Endometrial microvascular endothelial cells (primary cell): ENCODE data around the gene LRRC61. TPM values are rescaled to one million over a fixed set of nuclear protein-coding genes. Genes with fewer than 3 reads are reported as not detected.
"Not testable (repeated sequence)": the region's sequence is repeated elsewhere in the genome, so short reads cannot be mapped to it uniquely, and the experiment has no call there.

Experiments used
- in situ Hi-C: cut with HindIII; loops from 2 replicates; pipeline ENCODE4 v1.10.0; 2017; ENCODE audit warnings: low sequenced_read_pairs, low pct_unique_long_range_greater_than_20kb; ENCODE audit errors: inconsistent ontology term
- total RNA-seq: library from RNA; depleted of rRNA; stranded (reverse); fragments of >200 nt; gene quantifications from one replicate; pipeline ENCODE4 v1.2.3, GENCODE V29; 2015; ENCODE audit errors: inconsistent ontology term

LRRC61 gene
- total RNA-seq, 1 donor from 2014 or later: 0.56 TPM

DNA sequence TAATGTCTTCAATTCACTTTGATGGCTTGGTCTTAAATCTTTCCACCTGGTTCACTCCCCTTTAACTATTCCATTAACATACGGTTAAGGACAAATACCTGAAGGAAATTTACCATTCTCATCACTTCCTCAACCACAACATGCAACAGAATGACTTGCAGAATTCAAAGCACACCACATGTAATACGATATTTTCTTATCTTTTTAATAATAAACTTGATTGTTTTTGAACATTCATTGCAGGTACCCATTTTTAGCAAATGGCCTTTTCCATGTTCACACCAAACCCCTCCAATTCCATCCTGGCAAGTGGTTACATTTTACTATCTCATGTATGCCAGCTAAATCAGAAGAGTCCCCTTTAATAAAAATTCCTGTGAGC is 17.3 kb upstream of the LRRC61 start:
- in situ Hi-C loops: not testable (repeated sequence)

DNA sequence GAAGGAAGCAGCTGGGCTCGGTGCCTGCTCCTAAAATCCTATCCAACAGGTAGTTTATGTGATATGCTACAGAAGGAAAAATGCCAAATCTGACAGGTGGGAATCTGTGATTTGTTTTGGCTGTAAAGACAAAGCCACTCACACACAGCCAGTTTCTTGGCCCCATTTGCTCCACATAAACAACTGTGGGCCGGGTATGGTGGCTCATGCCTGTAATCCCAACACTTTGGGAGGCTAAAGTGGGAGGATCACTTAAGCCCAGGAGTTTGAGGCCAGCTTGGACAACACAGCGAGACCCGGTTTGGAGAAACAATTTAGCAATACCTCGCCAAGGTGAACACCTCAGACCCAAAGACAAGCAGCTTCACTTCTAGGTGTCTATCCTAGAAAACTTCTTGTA is 16.8 kb upstream of the LRRC61 start:
- in situ Hi-C loops: not testable (repeated sequence)

DNA sequence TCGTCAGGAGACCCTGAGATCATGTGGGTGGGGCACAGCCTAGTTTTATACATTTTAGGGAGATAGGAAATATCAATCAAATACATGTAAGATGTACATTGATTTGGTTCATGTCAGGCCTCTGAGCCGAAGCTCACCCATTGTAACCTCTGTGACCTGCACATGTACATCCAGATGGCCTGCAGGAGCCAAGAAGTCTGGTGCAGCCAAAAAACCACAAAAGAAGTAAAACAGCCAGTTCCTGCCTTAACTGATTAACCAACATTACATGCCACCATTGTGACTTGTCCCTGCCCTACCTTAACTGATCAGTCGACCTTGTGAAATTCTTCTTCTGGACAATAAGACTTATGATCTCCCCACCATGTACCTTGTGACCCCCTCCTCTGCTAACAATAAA is 16.0 kb upstream of the LRRC61 start:
- in situ Hi-C loops: no loop called here

DNA sequence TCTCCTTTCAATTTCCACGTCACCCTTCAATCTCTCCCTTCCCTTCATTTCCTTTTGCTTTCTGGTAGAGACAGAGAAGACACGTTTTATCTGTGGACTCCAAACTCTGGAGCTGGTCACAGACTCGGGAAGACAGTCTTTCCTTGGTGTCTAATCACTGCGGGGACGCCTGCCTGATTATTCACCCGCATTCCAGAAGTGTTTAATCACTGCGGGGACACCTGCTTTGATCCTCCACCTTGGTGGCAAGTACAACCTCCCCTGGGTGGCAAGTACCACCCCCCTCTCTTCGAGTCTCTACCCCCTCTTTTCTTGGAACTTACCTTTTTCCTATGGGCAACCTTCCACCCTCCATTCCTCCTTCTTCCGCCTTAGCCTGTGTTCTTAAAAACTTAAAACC is 15.3 kb upstream of the LRRC61 start:
- in situ Hi-C loops: no loop called here

DNA sequence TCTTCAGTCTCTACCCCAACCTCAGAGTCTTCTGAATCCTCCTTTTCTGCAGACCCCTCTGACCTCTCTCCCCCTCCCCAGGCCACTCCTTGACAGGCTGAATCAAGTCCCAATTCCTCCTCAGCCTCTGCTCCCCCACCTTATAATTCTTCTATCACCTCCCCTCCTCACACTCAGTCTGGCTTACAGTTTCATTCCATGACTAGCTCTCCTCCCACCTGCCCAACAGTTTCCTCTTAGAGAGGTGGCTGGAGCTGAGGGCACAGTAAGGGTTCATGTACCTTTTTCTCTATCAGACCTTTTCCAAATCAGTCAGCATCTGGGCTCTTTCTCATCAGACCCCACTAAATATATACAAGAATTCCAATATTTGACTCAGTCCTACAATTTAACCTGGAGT is 14.6 kb upstream of the LRRC61 start:
- in situ Hi-C loops: no loop called here

DNA sequence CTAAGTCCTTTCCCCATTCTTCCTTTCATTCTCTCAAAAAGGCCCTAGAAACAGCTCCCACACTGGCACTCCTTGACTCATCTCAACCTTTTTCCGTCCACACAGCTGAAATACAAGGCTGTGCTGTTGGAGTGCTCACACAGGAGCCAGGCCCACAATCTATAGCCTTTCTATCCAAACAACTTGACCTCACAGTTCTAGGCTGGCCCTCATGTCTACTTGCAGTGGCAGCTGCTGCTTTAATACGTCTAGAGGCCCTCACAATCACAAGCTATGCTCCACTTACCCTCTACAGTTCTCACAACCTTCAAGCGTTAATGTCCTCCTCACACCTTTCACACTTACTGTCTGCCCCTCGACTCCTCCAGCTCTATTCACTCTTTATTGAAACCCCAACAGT is 12.0 kb upstream of the LRRC61 start:
- in situ Hi-C loops: no loop called here

DNA sequence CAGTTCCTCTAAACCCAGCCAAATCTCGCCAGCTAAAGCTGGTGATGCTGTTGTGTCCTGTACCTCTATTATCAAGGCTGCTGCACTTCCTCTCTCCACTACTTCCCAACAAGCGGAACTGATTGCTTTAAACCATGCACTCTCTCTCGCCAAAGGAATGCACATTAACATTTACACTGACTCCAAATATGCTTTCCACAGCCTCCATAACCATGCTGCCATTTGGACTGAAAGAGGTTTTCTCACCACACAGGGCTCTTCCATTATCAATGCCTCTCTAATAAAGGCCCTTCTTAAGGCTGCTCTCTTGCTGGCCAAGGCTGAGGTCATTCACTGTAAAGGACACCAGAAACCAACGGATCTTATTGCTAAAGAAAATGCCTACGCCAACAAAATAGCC is 11.4 kb upstream of the LRRC61 start:
- in situ Hi-C loops: no loop called here

DNA sequence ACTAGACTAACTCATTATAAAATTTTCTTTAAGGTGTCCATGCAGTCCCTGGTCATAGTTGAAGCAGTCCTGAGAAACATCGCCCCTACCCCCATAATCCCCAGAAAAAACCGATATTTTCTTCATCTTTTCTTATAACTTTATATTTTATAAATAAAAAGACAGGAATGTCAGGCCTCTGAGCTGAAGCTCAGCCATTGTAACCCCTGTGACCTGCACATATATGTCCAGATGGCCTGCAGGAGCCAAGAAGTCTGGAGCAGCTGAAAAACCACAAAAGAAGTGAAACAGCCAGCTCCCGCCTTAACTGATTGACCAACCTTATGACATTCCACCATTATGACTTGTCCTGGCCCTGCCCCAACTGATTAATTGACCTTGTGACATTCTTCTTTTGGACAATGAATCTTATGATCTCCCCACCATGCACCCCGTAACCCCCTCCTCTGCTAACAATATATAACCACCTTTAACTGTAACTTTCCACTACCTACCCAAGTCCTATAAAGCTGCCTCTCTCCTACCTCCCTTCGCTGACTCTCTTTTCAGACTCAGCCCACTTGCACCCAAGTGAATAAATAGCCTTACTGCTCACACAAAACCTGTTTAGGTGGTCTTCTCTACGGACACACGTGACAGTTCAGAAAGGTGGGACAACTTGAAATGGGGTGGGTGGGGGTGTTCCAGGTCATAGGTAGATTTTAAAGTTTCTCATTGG is 10.3 kb upstream of the LRRC61 start:
- in situ Hi-C loops: not testable (repeated sequence)

DNA sequence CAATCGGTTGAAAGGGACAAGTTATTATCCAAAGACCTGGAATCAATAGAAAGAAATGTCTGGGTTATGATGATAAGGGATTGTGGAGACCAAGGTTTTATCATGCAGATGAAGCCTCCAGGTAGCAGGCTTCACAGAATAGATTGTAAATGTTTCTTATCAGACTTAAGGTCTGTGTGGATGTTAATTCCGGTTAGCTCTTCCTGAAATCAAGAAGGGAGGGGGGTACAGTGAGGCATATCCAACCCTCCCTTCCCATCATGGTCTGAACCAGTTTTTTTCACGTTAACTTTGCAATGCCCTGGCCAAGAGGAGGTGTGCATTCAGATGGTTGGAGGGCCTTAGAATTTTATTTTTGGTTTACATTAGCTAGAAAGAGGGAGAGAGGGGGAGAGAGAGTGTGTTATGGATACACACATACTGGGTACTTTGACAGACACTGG is 9.8 kb upstream of the LRRC61 start:
- in situ Hi-C loops: no loop called here

DNA sequence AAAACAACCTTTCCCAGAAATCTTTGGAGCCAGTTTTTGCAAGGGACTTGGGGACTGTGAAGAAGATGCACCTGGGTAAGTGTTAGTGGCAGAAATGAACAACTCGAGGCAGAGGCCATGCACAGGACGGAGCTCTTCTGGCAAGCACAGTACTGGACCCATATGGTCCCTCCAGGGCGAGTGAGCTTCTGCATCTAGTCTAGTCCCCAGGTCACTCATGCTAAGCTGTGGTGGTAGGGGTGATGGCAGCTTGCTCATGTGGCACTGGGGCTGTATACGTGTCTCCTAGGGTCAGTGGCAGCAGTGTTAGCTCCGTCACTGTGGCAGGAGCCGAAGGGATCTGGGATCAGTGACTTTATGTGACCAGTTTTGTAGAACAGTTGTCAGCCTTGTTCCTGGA is 9.3 kb upstream of the LRRC61 start:
- in situ Hi-C loops: no loop called here

DNA sequence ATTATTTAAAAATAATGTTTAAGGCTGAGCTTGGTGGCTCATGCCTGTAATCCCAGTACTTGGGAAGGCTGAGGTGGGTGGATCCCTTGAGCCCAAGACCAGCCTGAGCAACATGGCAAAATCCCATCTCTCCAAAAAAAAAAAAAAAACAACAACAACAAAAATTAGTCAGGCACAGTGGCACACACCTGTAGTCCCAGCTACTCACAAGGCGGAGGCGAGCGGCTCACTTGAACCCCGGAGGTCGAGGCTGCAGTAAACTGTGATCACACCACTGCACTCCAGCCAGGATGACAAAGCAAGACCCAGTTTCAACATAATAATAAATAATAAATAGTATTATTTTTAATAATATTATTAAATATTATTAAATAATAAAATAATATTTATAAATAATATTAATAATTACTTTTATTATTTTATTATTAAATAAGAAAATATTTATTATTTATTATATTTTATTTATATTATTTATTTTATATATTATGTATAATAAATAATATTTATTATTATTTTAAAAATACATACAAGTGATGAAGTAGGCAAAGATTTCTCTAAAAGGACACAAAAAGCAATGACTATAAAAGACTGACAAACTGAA is 8.4 kb upstream of the LRRC61 start:
- in situ Hi-C loops: no loop called here

DNA sequence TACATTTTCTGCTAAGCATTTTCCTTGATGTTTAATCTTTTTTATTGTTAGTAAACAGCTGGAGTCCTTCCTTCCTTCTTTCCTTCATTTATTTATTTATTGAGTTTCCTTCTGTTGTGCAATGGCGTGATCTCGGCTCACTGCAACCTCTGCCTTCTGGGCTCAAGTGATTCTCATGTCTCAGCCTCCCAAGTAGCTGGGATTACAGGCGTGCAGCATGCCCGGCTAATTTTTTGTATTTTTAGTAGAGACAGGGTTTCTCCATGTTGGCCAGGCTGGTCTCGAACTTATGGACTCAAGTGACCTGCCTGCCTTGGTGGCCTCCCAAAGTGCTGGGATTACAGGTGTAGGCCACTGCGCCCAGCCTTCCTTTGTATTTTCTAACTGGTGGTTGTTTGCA is 6.2 kb upstream of the LRRC61 start:
- in situ Hi-C loops: not testable (repeated sequence)

DNA sequence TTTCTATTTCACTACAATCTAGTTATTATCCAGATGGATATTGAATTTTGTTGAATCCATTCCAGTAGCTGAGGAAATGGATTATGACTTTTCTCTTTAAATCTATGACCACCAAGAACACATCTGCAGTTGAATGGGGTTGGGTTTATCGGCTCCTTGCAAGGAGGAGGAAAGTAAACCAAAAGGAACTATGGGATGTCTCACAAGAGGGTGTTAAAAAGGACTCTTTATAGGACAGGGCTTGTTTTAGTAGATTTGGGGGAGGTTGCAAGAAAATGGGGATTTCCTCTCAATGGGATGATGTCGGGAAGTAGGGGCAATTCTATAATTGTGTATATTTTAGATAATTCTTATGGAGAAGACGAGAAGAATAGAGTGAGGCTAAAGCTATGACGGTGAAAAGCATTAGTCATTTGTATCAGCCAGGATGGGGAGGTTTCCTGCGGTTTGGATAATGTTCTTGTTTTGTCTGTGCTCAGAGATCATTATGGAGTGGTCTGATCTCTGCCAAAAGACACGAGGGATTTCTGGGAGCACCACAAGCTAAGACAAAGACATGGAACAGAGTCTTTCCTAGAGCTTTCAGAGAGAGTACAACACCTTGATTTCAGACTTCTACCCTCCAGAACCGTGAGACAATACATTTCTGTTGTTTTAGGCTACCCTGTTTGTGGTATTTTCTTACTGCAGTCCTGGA is 5.3 kb upstream of the LRRC61 start:
- in situ Hi-C loops: no loop called here

DNA sequence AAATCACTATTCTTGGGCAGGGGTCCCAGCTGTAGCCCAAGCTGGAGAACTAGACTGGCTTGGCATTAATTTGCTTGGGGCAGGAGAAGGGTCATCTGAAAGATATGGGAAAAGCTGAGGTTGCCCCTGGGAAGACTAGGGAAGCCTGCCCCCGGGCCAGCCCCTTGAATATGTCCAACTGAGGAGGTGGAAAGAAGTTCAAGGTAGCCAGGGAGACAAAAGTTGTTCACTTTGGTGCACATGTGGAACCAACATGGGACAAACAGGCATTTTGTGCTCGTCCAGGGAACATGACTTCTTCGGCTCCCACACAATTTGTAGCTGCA is 1.4 kb upstream of the LRRC61 start:
- in situ Hi-C loops: no loop called here

DNA sequence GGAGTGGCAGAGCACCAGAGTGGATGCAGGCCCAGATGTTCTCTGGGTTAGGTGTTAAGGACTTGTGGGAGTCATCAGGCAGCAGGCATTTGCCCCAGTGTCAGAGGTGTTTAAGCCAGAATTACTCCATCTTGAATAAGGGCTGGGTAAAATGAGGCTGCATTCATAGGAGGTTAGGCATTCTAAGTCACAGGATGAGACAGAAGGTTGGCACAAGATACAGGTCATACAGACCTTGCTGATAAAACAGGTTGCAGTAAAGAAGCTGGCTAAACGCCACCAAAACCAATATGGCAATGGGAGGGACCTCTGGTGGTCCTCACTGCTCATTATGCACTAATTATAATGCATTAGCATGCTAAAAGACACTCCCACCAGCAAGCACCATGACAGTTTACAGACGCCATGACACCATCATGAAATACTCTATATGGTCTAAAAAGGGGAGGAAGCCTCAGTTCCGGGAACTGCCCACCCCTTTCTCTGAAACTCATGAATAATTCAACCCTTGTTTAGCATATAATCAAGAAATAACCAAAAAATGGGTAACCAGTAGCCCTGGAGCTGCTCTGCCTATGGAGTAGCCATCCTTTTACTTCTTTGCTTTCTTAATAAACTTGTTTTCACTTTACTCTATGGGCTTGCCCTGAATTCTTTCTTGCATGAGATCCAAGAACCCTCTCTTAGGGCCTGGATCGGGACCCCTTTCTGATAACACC is 882 bp upstream of the LRRC61 start:
- in situ Hi-C loops: no loop called here

DNA sequence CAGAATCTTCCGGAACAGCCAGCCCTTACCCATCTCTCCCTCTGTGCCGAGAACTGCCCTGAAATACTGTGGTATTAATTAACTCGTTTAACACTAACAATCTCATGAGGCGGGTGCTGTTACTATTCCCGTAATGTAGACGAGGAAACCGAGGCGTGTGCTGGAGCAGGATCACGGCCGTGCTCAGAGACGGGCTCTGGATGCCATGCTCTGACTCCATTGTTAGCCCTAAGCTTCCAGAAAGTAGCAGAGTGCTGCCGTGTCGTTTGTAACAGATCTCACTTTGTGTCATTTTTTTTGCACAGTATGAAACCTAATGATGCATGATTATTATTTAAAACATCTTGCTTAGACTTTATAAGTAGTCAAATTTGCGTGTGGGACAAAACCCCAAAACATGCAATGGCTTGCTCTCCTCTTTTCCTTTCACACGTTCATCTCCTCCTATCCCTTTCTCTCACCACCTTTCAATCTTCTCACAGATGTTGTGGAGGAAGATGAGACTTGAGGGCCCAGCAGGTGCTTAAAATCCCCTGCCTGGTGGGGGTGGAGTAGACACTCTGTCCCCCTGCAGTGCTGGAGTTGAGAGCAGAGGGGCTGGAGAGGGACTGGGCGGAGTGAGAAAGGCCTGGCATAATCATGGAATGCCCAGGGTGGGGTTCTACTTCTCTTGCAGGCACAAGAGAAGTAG is 672 bp downstream of the LRRC61 start:
- in situ Hi-C loops: no loop called here

DNA sequence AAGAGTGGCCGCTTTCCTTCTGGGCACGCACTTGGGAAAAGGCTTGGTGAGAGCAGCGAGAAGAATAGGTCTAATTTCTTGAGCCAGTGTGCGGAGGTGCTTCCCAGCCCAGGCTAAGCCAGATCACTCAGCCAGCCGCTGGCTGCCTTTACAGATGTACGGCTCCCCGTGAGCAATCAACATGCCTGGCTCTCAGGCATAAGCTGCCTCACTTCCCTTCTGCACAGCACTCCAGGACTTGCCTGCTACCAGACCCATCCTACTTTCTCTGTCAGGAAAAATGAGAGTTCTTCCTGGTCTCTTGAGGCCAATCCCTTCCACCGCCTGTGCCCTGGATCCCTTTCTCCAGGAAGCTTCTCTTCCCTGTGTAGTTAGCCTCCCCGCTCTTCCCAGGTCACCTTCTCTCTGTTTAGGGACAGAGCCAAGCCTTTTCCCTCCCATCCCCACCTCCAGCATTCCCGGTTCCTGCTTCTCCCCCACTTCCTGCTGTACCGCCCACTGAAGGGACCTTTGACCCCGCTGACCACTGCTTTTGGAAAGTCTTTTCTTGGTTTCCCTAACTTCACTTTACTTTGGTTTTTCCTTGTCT is 1.3 kb downstream of the LRRC61 start:
- in situ Hi-C loops: no loop called here

DNA sequence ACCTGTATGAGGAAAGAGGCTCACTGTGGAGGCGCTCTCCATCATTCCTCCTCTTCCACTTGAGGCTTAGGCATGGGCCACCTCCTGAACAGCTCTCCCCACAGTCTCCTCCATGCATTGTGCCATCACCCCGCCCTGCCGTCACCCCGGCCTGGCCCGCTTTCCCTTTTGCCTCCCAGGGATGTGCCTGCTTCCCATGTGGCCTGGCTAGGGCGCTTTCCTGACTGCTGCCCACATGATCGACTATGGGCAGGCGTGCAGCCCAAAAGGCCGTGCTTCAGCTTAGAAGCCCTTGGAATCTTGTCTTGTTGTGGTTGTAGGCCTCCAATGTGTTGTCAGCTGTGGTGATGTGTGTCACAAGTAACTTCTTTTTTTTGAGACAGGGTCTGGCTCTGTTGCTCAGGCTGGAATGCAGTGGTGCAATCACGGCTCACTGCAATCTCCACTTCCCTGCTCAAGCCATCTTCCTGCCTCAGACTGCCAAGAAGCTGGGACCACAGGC is 2.0 kb downstream of the LRRC61 start:
- in situ Hi-C loops: no loop called here

DNA sequence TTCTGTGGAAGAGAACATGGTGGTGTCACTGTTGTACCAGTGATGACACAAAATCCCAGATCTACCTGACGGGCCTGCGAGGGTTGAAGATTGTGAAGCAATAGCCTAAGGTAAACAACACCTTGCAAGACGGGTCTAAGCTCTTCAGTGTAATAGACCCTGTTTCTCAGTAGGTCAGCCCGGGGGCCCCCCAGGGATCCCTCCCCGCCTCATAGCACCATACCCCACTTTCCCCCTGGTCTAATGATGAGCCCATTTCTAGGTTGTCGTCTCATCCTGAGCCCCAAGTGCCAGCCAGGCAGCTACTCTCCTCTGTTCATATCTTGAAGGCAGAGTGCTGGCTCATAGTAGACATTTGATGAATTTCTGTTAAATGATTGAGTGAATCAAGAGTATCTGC is 2.7 kb downstream of the LRRC61 start:
- in situ Hi-C loops: no loop called here
